GM23248 (cell line): Measurements from ENCODE around the gene EML6. TPM values are rescaled to one million over a fixed set of nuclear protein-coding genes. Genes with fewer than 3 reads are reported as not detected.

ENCODE experiments used
- DNase-seq: peaks from one replicate; pipeline ENCODE4 v3.0.0-alpha.2; 2015
- H2AFZ ChIP-seq: fragments of 200-600 bp; sonication (generic); 2 replicates; pipeline ENCODE4 v1.6.1; 2016; ENCODE audit warnings: antibody characterized with exemption
- H3F3A ChIP-seq: fragments of 200-600 bp; sonication (generic); 2 replicates; pipeline ENCODE4 v1.6.1; 2016; ENCODE audit warnings: mild to moderate bottlenecking, antibody characterized with exemption, mixed run types; ENCODE audit not compliant: insufficient read depth
- H3K27ac ChIP-seq: fragments of 200-600 bp; sonication (generic); 2 replicates; pipeline ENCODE4 v1.5.1; 2016; ENCODE audit warnings: mild to moderate bottlenecking
- H3K27me3 ChIP-seq: fragments of 200-600 bp; sonication (generic); replicated peaks from 2 replicates; pipeline ENCODE4 v1.6.1; 2016; ENCODE audit warnings: mild to moderate bottlenecking; ENCODE audit not compliant: insufficient read depth
- H3K36me3 ChIP-seq: fragments of 200-600 bp; sonication (generic); 2 replicates; pipeline ENCODE4 v1.6.1; 2016; ENCODE audit warnings: low read depth, mild to moderate bottlenecking
- H3K4me1 ChIP-seq: fragments of 200-600 bp; sonication (generic); 2 replicates; pipeline ENCODE4 v1.6.1; 2016; ENCODE audit warnings: mild to moderate bottlenecking; ENCODE audit not compliant: insufficient read depth
- H3K4me2 ChIP-seq: fragments of 200-600 bp; sonication (generic); one replicate; pipeline ENCODE4 v1.6.1; 2016; ENCODE audit warnings: mild to moderate bottlenecking; ENCODE audit not compliant: unreplicated experiment
- H3K4me3 ChIP-seq: fragments of 200-600 bp; sonication (generic); 2 replicates; pipeline ENCODE4 v1.5.1; 2016; ENCODE audit warnings: mild to moderate bottlenecking
- H3K79me2 ChIP-seq: fragments of 200-600 bp; sonication (generic); 2 replicates; pipeline ENCODE4 v1.6.1; 2016; ENCODE audit warnings: mild to moderate bottlenecking; ENCODE audit not compliant: insufficient read depth
- H3K9ac ChIP-seq: fragments of 200-600 bp; sonication (generic); 2 replicates; pipeline ENCODE4 v1.6.1; 2016; ENCODE audit warnings: mild to moderate bottlenecking
- H3K9me2 ChIP-seq: fragments of 200-600 bp; sonication (generic); 2 replicates; pipeline ENCODE4 v1.6.1; 2016; ENCODE audit warnings: mixed run types, mild to moderate bottlenecking, moderate library complexity; ENCODE audit not compliant: insufficient read depth
- H3K9me3 ChIP-seq: fragments of 200-600 bp; sonication (generic); one replicate; pipeline ENCODE4 v1.6.1; 2017; ENCODE audit warnings: low read depth
- H4K20me1 ChIP-seq: fragments of 200-600 bp; sonication (generic); 2 replicates; pipeline ENCODE4 v1.6.0; 2016; ENCODE audit not compliant: insufficient read depth
- EZH2 ChIP-seq: fragments of 200-600 bp; sonication (generic); IDR thresholded peaks from 2 replicates; pipeline ENCODE4 v1.6.1; 2018; ENCODE audit warnings: antibody characterized with exemption, mild to moderate bottlenecking; ENCODE audit not compliant: insufficient read depth, poor library complexity, severe bottlenecking
- EZH2phosphoT487 ChIP-seq: fragments of 200-600 bp; sonication (generic); IDR thresholded peaks from 2 replicates; pipeline ENCODE4 v1.6.1; 2018; ENCODE audit warnings: antibody characterized with exemption, moderate library complexity, mild to moderate bottlenecking, low read depth; ENCODE audit not compliant: insufficient read depth
- WGBS, 2 experiments: methylation state at CpG; one replicate each; pipeline ENCODE4 v1.1.6; 2015 to 2017; ENCODE audit warnings: low lambda C conversion rate in 2 of 2, low coverage in 1 of 2; ENCODE audit errors: missing lambda C conversion rate in 2 of 2; 5-methylcytosine and 5-hydroxymethylcytosine counted together
- in situ Hi-C: fragments of 300-500 bp; cut with MboI; formaldehyde crosslinking; loops from 2 replicates; pipeline ENCODE4 v1.15.0; 2020
- polyA plus RNA-seq: library from polyadenylated mRNA; unstranded; fragments of >200 nt; fragmentation: Nextera tagmentation; extraction: Ambion mirVana; gene quantifications from 2 replicates; pipeline ENCODE4 v1.2.1, GENCODE V29; 2016
- total RNA-seq: library from RNA; depleted of rRNA; stranded (reverse); fragments of >200 nt; shearing (Covaris generic); gene quantifications from 2 replicates; pipeline ENCODE4 v1.2.3, GENCODE V29; 2014

Gene EML6
- total and polyA plus RNA-seq, 2 experiments from 2014 or later = 0.54 to 0.76 TPM

- Histone ChIP-seq H3K9me2 (no peaks in the 10 kb centered on the region), H3K9me3 (no peaks in the 10 kb centered on the region), H4K20me1 (no peaks in the 10 kb centered on the region), H3K36me3 (no peaks in the 10 kb centered on the region), H3F3A (no peaks in the 10 kb centered on the region), H3K79me2 (no peaks in the 10 kb centered on the region), H2AFZ (no peak overlapping the region; the same call in 1 of the 2 replicates), H3K9ac (no peak overlapping the region), H3K27me3 (no peaks in the 10 kb centered on the region), H3K4me1 (no peaks in the 10 kb centered on the region), H3K27ac (no peak overlapping the region), H3K4me3 (no peak overlapping the region), H3K4me2 (no peak overlapping the region)
- in situ Hi-C loops = no loop called here
- 47 to 50% methylated on average over 4 of the region's 4 CpGs for WGBS, 2 experiments
- no peak for TF ChIP-seq EZH2phosphoT487
- TF ChIP-seq EZH2 = no peak
- no peak for DNase-seq
Measured at GRCh38 chr2:54714996-54715395, 8.5 kb upstream of the EML6 start.

- H3K9me3 ChIP-seq = no peaks in the 10 kb centered on the region
- no peak overlapping the region for H3K9ac ChIP-seq
- no peak for DNase-seq
- H4K20me1 ChIP-seq = no peaks in the 10 kb centered on the region
- no peaks in the 10 kb centered on the region for H3K79me2 ChIP-seq
- no peaks in the 10 kb centered on the region for H3K36me3 ChIP-seq
- H3K4me1 ChIP-seq = no peaks in the 10 kb centered on the region
- no peak overlapping the region for H3K4me3 ChIP-seq
- TF ChIP-seq EZH2 (no peak), EZH2phosphoT487 (no peak)
- no peak overlapping the region for H2AFZ ChIP-seq
- H3K27ac ChIP-seq = no peak overlapping the region
- in situ Hi-C loops = no loop called here
- no peak overlapping the region for H3K4me2 ChIP-seq
- H3K9me2 ChIP-seq = no peaks in the 10 kb centered on the region
- H3F3A ChIP-seq = 0 out of 2 replicates have a peak, but pooled peaks cover 4% of the 10 kb centered on the region
- no peaks in the 10 kb centered on the region for H3K27me3 ChIP-seq
Measured at GRCh38 chr2:54716375-54716774, 7.1 kb upstream of the EML6 start.

- Histone ChIP-seq H3K9me2 (no peaks in the 10 kb centered on the region), H3K4me3 (no peak overlapping the region), H3K4me2 (no peak overlapping the region), H3K27ac (no peak overlapping the region), H3K4me1 (peaks cover 9% of the 10 kb centered on the region), H2AFZ (no peak overlapping the region), H3K36me3 (no peaks in the 10 kb centered on the region), H3K79me2 (no peaks in the 10 kb centered on the region), H4K20me1 (no peaks in the 10 kb centered on the region), H3F3A (peaks cover 17% of the 10 kb centered on the region), H3K27me3 (no peaks in the 10 kb centered on the region), H3K9ac (no peak overlapping the region), H3K9me3 (no peaks in the 10 kb centered on the region)
- DNase-seq = peak; percentile 44
- in situ Hi-C loops = no loop called here
- TF ChIP-seq EZH2 (no peak), EZH2phosphoT487 (no peak)
- 50 to 62% methylated on average over 2 of the region's 2 CpGs for WGBS, 2 experiments
Measured at GRCh38 chr2:54720563-54720962, 2.9 kb upstream of the EML6 start.

GRCh38 chr2:54722641-54723040, 821 bp upstream of the EML6 start:
- in situ Hi-C loops = no loop called here
- peaks cover 9% of the 10 kb centered on the region for H3K4me1 ChIP-seq
- peak overlapping the region; percentile 96 for H3K4me2 ChIP-seq
- peak overlapping the region; percentile 89 for H3K27ac ChIP-seq
- peaks cover 20% of the 10 kb centered on the region for H3F3A ChIP-seq
- peak overlapping the region; percentile 82 for H3K4me3 ChIP-seq
- peak; percentile 87 for DNase-seq
- H3K9me2 ChIP-seq = no peaks in the 10 kb centered on the region
- TF ChIP-seq EZH2 = no peak
- TF ChIP-seq EZH2phosphoT487 = no peak
- H3K36me3 ChIP-seq = no peaks in the 10 kb centered on the region
- no peaks in the 10 kb centered on the region for H3K27me3 ChIP-seq
- no peaks in the 10 kb centered on the region for H4K20me1 ChIP-seq
- no peaks in the 10 kb centered on the region for H3K79me2 ChIP-seq
- no peaks in the 10 kb centered on the region for H3K9me3 ChIP-seq
- H3K9ac ChIP-seq = peak overlapping the region; percentile 88
- 4% methylated on average over 10 of the region's 10 CpGs for WGBS, 2 experiments
- H2AFZ ChIP-seq = peak overlapping the region; percentile 90

- TF ChIP-seq EZH2 (peak; percentile 69), EZH2phosphoT487 (no peak)
- Histone ChIP-seq H3K9me3 (no peaks in the 10 kb centered on the region), H3K4me3 (peak overlapping the region; percentile 82), H3K9me2 (no peaks in the 10 kb centered on the region), H3K79me2 (no peaks in the 10 kb centered on the region), H3K4me1 (peaks cover 17% of the 10 kb centered on the region), H3K27me3 (no peaks in the 10 kb centered on the region), H3K4me2 (peak overlapping the region; percentile 98), H3K36me3 (no peaks in the 10 kb centered on the region), H2AFZ (peak overlapping the region; percentile 88), H3F3A (peaks cover 32% of the 10 kb centered on the region), H4K20me1 (no peaks in the 10 kb centered on the region), H3K9ac (peak overlapping the region; percentile 68), H3K27ac (peak overlapping the region; percentile 28)
- in situ Hi-C loops = no loop called here
- DNase-seq = peak; percentile 51
- 2% methylated on average over 23 of the region's 23 CpGs for WGBS, 2 experiments
Measured at GRCh38 chr2:54723996-54724559, 616 bp downstream of the EML6 start.
